Small intestine (tissue), 7 donors: Measurements from ENCODE around the gene LLGL2. TPM values are rescaled to one million over a fixed set of nuclear protein-coding genes. Genes with fewer than 3 reads are reported as not detected.
A peak's percentile ranks its signal among the peaks of the same experiment; 100 is the strongest.
"Not testable (repeated sequence)": the region's sequence is repeated elsewhere in the genome, so short reads cannot be mapped to it uniquely, and the experiment has no call there.

ENCODE experiments used
- DNase-seq, 2 donors: peaks; one replicate each; pipeline versions ENCODE4 v3.0.0 to v3.0.0-alpha.2; 2013
- FAIRE-seq: peaks from 2 replicates; lab custom pipeline; 2012; peaks lifted over from hg19 to GRCh38; lab: Jason Lieb, UNC
- H3K27ac ChIP-seq, 3 donors: one replicate each; pipeline ENCODE4 v1.5.1; 2013; ENCODE audit warnings: low read length in 2 of 3, mild to moderate bottlenecking in 2 of 3, control low read depth in 1 of 3, inconsistent platforms in 1 of 3, low read depth in 1 of 3, moderate library complexity in 1 of 3
- H3K27me3 ChIP-seq, 3 donors: one replicate each; pipeline ENCODE4 v1.6.1; 2013; ENCODE audit warnings: low read length in 3 of 3, inconsistent platforms in 1 of 3; ENCODE audit not compliant: control insufficient read depth in 3 of 3, insufficient read depth in 3 of 3
- H3K36me3 ChIP-seq, 3 donors: one replicate each; pipeline ENCODE4 v1.6.1; 2013; ENCODE audit warnings: low read length in 3 of 3, inconsistent platforms in 1 of 3, low read depth in 1 of 3, mild to moderate bottlenecking in 1 of 3, moderate library complexity in 1 of 3; ENCODE audit not compliant: control insufficient read depth in 3 of 3, insufficient read depth in 2 of 3
- H3K4me1 ChIP-seq, 3 donors: one replicate each; pipeline ENCODE4 v1.6.1; 2013; ENCODE audit warnings: low read length in 2 of 3, inconsistent platforms in 1 of 3, low read depth in 1 of 3, mild to moderate bottlenecking in 1 of 3, moderate library complexity in 1 of 3; ENCODE audit not compliant: control insufficient read depth in 3 of 3, insufficient read depth in 2 of 3
- H3K4me3 ChIP-seq, 3 donors: one replicate each; pipeline ENCODE4 v1.5.1; 2013; ENCODE audit warnings: low read length in 3 of 3, control low read depth in 1 of 3, inconsistent platforms in 1 of 3, low read depth in 1 of 3, mild to moderate bottlenecking in 1 of 3, moderate library complexity in 1 of 3
- H3K9me3 ChIP-seq, 2 donors: one replicate each; pipeline ENCODE4 v1.6.1; 2013; ENCODE audit warnings: low read depth in 1 of 2, low read length in 1 of 2; ENCODE audit not compliant: control insufficient read depth in 2 of 2, insufficient read depth in 1 of 2
- WGBS, 3 donors: extraction: QIAGEN DNeasy Blood & Tissue Kit; methylation state at CpG; one replicate each; pipeline ENCODE4 v1.1.7; 2013; 5-methylcytosine and 5-hydroxymethylcytosine counted together
- polyA plus RNA-seq, 4 donors: library from polyadenylated mRNA; stranded (reverse) in 3 of 4; unstranded in 1 of 4; fragments of 200-250 nt in 3 of 4; fragments of 120-200 nt in 1 of 4; gene quantifications; one replicate each; pipeline versions ENCODE4 v1.2.1 to v1.2.3, GENCODE V29; 2013
- donor health status: healthy with polysubstance abuse.
- donor health status: control.
- donor health status: control.
- donor health status: Bipolar disorder and iron deficiency.
- donor health status: healthy.

Gene LLGL2
- polyA plus RNA-seq, 4 donors: 140 to 365 (median 244) TPM

DNA sequence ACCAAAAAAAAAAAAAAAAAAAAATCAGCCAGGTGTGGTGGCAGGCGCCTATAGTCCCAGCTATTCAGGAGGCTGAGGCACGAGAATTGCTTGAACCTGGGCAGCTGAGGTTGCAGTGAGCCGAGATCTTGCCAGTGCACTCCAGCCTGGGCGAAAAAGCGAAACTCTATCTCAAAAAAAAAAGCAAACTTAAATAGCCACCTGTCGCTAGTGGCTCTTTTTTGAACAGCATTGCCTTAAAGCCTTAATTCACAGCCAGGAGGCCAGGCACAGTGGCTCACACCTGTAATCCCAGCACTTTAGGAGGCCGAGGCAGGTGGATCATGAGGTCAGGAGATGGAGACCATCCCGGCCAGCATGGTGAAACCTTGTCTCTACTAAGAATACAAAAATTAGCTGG is 5.1 kb upstream of the LLGL2 start:
- H3K4me1 ChIP-seq: peaks cover 0 to 26% (median 0%) of the 10 kb centered on the region in 3 donors
- DNase-seq, H3K27ac ChIP-seq, H3K27me3 ChIP-seq, H3K4me3 ChIP-seq, H3K9me3 ChIP-seq, FAIRE-seq: not testable (repeated sequence)
- 92 to 96% (median 93%) methylated on average over 8 of the region's 8 CpGs for WGBS, 3 donors
- peaks cover 2 to 66% (median 8%) of the 10 kb centered on the region in 3 donors for H3K36me3 ChIP-seq

DNA sequence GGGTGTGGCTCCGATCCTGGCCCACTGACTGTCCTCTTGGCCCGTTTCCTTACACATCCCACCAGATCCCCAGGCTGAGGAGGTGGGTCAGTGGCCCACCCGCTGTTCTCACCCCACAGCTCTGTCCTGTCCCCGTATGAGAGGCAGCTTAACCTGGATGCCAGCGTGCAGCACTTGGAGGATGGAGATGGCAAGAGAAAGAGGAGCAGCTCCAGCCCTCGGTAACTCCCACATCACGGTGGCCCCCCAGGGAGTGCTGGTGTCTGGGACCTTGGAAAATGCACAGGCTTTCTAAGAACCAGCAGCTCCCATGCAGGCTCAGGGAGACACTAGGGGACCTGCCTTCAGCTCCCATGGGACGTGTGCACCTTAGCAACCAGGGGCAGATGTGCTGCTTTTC is 4.2 kb upstream of the LLGL2 start:
- Histone ChIP-seq H3K4me3 (no peak overlapping the region), H3K36me3 (peaks cover 2 to 66% (median 8%) of the 10 kb centered on the region in 3 donors)
- WGBS, 3 donors: 94 to 95% (median 94%) methylated on average over 8 of the region's 8 CpGs

DNA sequence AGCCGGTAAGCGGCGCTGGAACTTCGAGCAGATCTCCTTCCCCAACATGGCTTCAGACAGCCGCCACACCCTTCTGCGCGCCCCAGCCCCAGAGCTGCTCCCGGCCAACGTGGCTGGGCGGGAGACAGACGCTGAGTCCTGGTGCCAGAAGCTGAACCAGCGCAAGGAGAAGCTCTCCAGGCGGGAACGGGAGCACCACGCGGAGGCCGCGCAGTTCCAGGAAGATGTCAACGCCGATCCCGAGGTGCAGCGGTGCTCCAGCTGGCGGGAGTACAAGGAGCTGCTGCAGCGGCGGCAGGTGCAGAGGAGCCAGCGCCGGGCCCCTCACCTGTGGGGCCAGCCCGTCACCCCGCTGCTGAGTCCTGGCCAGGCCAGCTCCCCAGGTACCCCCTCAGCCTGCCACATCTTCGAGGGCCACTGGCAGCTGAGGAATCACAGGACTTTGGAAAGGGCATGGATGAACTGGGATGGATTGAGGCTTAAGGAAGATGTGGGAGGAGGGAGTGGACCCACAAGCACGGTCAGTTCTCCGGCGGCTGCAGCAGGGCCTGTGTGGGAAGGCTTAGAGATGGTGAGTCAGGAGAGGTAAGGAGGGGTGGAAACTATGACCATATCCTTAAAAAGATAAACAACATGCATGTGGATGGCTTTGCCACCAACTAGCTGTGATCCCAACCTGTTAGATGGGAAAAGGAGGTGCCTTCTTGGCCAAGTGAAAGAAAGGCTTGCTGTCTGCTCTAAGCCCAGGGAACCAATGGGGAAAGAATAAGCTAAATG is 3.4 kb upstream of the LLGL2 start:
- no peaks in the 10 kb centered on the region for H3K27me3 ChIP-seq
- DNase-seq (no peak), FAIRE-seq (no peak)
- no peaks in the 10 kb centered on the region for H3K9me3 ChIP-seq
- H3K36me3 ChIP-seq: peaks cover 2 to 66% (median 8%) of the 10 kb centered on the region in 3 donors
- H3K4me3 ChIP-seq: no peak overlapping the region
- H3K4me1 ChIP-seq: peaks cover 0 to 27% (median 0%) of the 10 kb centered on the region in 3 donors
- 88 to 94% (median 93%) methylated on average over 33 of the region's 33 CpGs for WGBS, 3 donors
- H3K27ac ChIP-seq: no peak overlapping the region

More for the DNA sequence above, 4.2 kb upstream of the LLGL2 start:
- Histone ChIP-seq H3K27ac (no peak overlapping the region), H3K4me1 (peaks cover 0 to 26% (median 0%) of the 10 kb centered on the region in 3 donors), H3K27me3 (no peaks in the 10 kb centered on the region), H3K9me3 (no peaks in the 10 kb centered on the region)
- FAIRE-seq: no peak
- DNase-seq: no peak

DNA sequence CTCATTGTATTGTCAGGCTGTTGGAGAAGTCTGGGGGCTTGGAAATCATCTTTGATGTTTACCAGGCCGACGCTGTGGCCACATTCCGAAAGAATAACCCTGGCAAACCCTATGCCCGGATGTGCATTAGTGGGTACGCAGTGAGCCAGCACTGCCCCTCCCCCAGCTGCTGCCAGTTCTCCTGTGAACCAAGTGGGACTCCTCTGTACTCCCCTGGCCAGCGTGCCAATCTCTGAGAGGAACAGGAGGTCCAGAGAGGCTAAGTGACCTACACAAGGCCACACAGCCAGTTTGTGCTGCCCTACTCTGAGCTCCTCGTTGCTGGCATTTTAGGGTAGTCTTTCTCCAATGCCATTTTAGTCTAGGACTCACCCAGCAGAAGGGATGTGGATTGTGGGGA is 1.9 kb upstream of the LLGL2 start:
- no peak for FAIRE-seq
- peaks cover 0 to 19% (median 0%) of the 10 kb centered on the region in 3 donors for H3K4me1 ChIP-seq
- no peak for DNase-seq

DNA sequence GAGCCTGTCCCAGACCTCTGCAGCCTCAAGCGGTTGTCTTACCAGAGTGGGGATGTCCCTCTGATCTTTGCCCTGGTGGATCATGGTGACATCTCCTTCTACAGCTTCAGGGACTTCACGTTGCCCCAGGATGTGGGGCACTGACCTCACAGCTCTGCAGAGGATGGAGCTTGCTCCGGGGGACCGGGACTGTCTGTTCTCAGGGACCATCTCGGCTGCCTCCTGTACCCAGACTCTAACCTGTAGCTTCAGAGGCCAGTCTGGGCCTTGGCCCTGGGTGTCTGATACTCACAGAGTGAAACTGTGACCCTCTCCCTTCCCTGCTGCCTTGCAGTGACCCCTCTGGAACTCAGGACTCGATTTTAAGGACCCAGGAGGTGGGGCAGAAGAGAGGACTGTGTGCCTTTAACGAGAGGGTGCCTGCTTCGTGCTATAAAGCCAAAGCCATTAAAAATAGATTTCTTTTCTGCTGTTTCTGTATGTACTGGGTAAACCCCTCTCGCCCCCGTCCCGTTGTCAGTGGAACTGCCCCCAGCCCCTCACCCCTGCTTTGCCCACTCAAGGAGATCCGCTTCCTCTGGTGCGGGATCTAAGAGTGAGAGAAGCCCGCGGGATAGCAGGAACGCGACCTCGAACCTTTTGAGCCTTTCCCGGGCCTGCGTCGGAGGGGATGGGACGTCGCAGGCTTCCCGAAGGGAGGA is 1.1 kb upstream of the LLGL2 start:
- H3K4me3 ChIP-seq: peak overlapping the region in 2 of 3 donors; percentile 76 to 96
- peak overlapping the region; percentile 88 to 96 (median 95) for H3K27ac ChIP-seq
- DNase-seq (no peak), FAIRE-seq (no peak)
- peaks cover 2 to 67% (median 4%) of the 10 kb centered on the region in 3 donors for H3K36me3 ChIP-seq
- peaks cover 0 to 19% (median 0%) of the 10 kb centered on the region in 3 donors for H3K4me1 ChIP-seq
- no peaks in the 10 kb centered on the region for H3K9me3 ChIP-seq
- WGBS, 3 donors: 20 to 27% (median 25%) methylated on average over 24 of the region's 24 CpGs
- H3K27me3 ChIP-seq: no peaks in the 10 kb centered on the region

More for the DNA sequence above, 1.9 kb upstream of the LLGL2 start:
- Histone ChIP-seq H3K9me3 (no peaks in the 10 kb centered on the region), H3K36me3 (peaks cover 2 to 67% (median 8%) of the 10 kb centered on the region in 3 donors), H3K4me3 (no peak overlapping the region), H3K27ac (no peak overlapping the region), H3K27me3 (no peaks in the 10 kb centered on the region)
- WGBS, 3 donors: 89 to 93% (median 91%) methylated on average over 7 of the region's 7 CpGs

DNA sequence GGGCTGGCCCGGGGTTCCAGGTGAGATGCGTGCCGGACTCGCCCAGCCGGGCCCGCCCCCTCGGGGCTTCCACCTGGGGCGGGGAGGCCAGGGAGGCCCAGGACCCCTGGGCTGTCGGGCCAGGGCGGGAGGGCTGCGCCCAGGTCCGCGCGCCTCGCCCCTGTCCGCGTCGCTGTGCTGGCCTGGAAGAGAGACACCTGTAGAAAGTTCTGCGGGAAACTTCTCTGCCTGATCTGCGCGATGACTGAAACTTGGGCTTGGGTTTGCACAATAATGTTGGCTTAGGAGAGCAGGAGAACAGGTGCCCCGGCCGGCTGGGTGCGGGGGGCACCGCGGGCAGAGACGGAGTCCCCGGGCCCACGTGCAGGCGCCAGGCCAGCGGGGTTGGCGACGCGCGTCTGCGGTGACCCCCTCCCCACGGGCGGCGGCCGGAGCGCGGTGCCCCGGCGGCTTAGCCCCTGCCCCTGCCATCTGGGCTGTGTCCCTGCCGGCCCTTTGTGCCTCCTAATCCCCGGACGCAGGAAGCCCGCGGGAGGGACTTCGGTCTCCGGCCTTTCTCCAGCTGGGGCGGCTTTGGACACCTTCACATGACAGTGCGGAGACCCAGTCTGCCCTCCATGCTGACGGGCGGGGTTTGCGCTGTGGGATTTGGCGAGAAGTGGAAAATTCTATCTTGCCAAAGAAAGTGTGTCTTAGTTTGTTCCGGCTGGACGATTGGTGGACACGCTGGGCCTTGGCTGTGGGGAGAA is 483 bp downstream of the LLGL2 start:
- no peaks in the 10 kb centered on the region for H3K9me3 ChIP-seq
- no peaks in the 10 kb centered on the region for H3K27me3 ChIP-seq
- no peak for FAIRE-seq
- H3K27ac ChIP-seq: peak overlapping the region; percentile 97 to 99 (median 97)
- peaks cover 0 to 29% (median 3%) of the 10 kb centered on the region in 3 donors for H3K4me1 ChIP-seq
- H3K36me3 ChIP-seq: peaks cover 2 to 66% (median 2%) of the 10 kb centered on the region in 3 donors
- WGBS, 3 donors: 0 to 2% (median 1%) methylated on average over 41 to 60 of the region's 60 CpGs
- DNase-seq: peak; percentile 59 to 79
- H3K4me3 ChIP-seq: peak overlapping the region; percentile 77 to 96 (median 78)

DNA sequence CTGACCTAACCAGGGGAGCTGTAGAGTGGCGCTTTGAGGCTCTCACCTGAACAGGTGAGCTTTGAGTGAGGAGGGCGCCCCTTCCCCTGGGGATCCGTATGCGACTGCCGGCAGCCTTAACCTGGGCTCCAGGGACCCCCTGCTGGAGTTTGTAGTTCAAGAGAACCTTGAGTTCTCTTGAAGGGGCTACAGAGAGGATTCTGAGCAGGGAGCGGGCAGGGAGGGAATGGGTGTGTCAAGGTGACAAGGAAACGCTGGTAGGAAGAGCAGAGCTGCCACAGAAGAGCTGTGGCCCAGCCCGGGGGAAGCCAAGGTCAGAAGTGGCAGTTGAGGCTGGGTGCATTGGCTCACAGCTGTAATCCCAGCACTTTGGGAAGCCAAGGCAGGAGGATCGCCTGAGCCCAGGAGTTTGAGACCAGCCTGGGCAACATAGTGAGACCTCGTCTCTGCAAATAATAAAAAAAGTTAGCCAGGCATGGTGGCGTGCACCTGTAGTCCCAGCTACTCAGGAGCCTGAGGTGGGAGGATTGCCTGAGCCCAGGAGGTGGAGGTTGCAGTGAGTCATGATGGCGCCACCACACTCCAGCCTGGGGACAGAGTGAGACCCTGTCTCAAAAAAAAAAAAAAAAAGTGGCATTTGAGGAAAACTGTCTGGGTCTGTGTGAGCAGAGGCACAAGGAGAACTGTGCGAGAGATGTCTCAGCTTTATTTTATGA is 1.2 kb downstream of the LLGL2 start:
- 16 to 43% (median 22%) methylated on average over 13 of the region's 13 CpGs for WGBS, 3 donors
- peaks cover 0 to 36% (median 8%) of the 10 kb centered on the region in 3 donors for H3K4me1 ChIP-seq
- DNase-seq: peak; percentile 84 to 87
- no peaks in the 10 kb centered on the region for H3K27me3 ChIP-seq
- FAIRE-seq: no peak
- H3K4me3 ChIP-seq: peak overlapping the region; percentile 77 to 96 (median 78)
- peaks cover 2 to 66% (median 2%) of the 10 kb centered on the region in 3 donors for H3K36me3 ChIP-seq
- H3K27ac ChIP-seq: peak overlapping the region; percentile 97 to 99 (median 97)
- no peaks in the 10 kb centered on the region for H3K9me3 ChIP-seq
